HepG2 (cell line): ENCODE data around the gene FRMD8. TPM values are rescaled to one million over a fixed set of nuclear protein-coding genes. Genes with fewer than 3 reads are reported as not detected.

ENCODE experiments used
- FOSL2 ChIP-seq: sonication (generic); formaldehyde crosslinking; IDR thresholded peaks from 2 replicates; pipeline ENCODE4 v1.4.0; 2020; ENCODE audit warnings: missing genetic modification reagents
- HNF4G ChIP-seq, 2 experiments: sonication (generic) in 1 of 2; formaldehyde crosslinking in 1 of 2; IDR thresholded peaks; 2 replicates each; pipeline versions ENCODE4 v1.4.0 to v1.6.1; 2011 to 2020; ENCODE audit warnings: borderline replicate concordance in 2 of 2, low read depth in 2 of 2, mild to moderate bottlenecking in 2 of 2, low read length in 1 of 2, missing genetic modification reagents in 1 of 2, moderate library complexity in 1 of 2
- MTF2 ChIP-seq: sonication (generic); formaldehyde crosslinking; IDR thresholded peaks from 2 replicates; pipeline ENCODE4 v1.5.0; 2020; ENCODE audit warnings: missing genetic modification reagents, borderline replicate concordance
- MZF1 ChIP-seq: sonication (generic); formaldehyde crosslinking; IDR thresholded peaks from 2 replicates; pipeline ENCODE4 v1.8.1; 2023; ENCODE audit warnings: mild to moderate bottlenecking, missing genetic modification reagents, borderline replicate concordance
- NPAS2 ChIP-seq: sonication (generic); formaldehyde crosslinking; IDR thresholded peaks from 2 replicates; pipeline ENCODE4 v1.8.0; 2022; ENCODE audit warnings: mild to moderate bottlenecking, missing genetic modification reagents, borderline replicate concordance
- POLR2AphosphoS2 ChIP-seq: IDR thresholded peaks from 2 replicates; pipeline ENCODE4 v1.6.1; 2011; ENCODE audit warnings: low read depth, low read length, improper control_type of control experiment
- RXRB ChIP-seq: IDR thresholded peaks from 2 replicates; pipeline ENCODE4 v1.6.1; 2016; ENCODE audit warnings: borderline replicate concordance, missing genetic modification reagents, missing compliant biosample characterization
- SETDB1 ChIP-seq: sonication (generic); formaldehyde crosslinking; IDR thresholded peaks from 2 replicates; pipeline ENCODE4 v1.5.1; 2020; ENCODE audit warnings: missing genetic modification reagents, mild to moderate bottlenecking, borderline replicate concordance
- SP2 ChIP-seq: sonication (generic); formaldehyde crosslinking; IDR thresholded peaks from 2 replicates; pipeline ENCODE4 v1.5.1; 2020; ENCODE audit warnings: mild to moderate bottlenecking, missing genetic modification reagents
- ZFAT ChIP-seq: sonication (generic); formaldehyde crosslinking; conservative IDR thresholded peaks from 2 replicates; pipeline ENCODE4 v1.8.1; 2023; ENCODE audit warnings: missing genetic modification reagents, inconsistent platforms
- ZNF138 ChIP-seq: sonication (generic); formaldehyde crosslinking; IDR thresholded peaks from 2 replicates; pipeline ENCODE4 v1.5.0; 2020; ENCODE audit warnings: mild to moderate bottlenecking, low read depth, missing genetic modification reagents
- ZNF274 ChIP-seq: sonication (generic); formaldehyde crosslinking; IDR thresholded peaks from 2 replicates; pipeline ENCODE4 v1.5.1; 2020; ENCODE audit warnings: mild to moderate bottlenecking, missing genetic modification reagents
- ZNF629 ChIP-seq: sonication (generic); formaldehyde crosslinking; conservative IDR thresholded peaks from 2 replicates; pipeline ENCODE4 v1.5.0; 2020; ENCODE audit warnings: missing genetic modification reagents
- ZNF672 ChIP-seq: sonication (generic); formaldehyde crosslinking; IDR thresholded peaks from 2 replicates; pipeline ENCODE4 v1.8.1; 2022; ENCODE audit warnings: missing genetic modification reagents
- ZNF678 ChIP-seq: sonication (generic); formaldehyde crosslinking; IDR thresholded peaks from 2 replicates; pipeline ENCODE4 v1.4.0; 2020; ENCODE audit warnings: mild to moderate bottlenecking, missing genetic modification reagents
- ZNF768 ChIP-seq: sonication (generic); formaldehyde crosslinking; IDR thresholded peaks from 2 replicates; pipeline ENCODE4 v1.4.0; 2020; ENCODE audit warnings: missing genetic modification reagents
- ZSCAN31 ChIP-seq: sonication (generic); formaldehyde crosslinking; IDR thresholded peaks from 2 replicates; pipeline ENCODE4 v1.5.0; 2020; ENCODE audit warnings: low read depth, mild to moderate bottlenecking, missing genetic modification reagents
- polyA plus RNA-seq, 8 experiments: library from polyadenylated mRNA; depleted of rRNA in 3 of 8; stranded (reverse) in 7 of 8; unstranded in 1 of 8; fragments of >200 nt; fragmentation: Illumina TruSeq in 4 of 8; extraction: Trizol in 4 of 8; gene quantifications; 2 replicates each; pipeline versions ENCODE4 v1.2.1 to v1.2.3, GENCODE V29; 2011 to 2016; ENCODE audit warnings: low read depth in 4 of 8, missing spikeins in 1 of 8, mixed read lengths in 1 of 8; ENCODE audit not compliant: insufficient read depth in 1 of 8
- total RNA-seq, 5 experiments: library from RNA; depleted of rRNA; stranded (reverse); fragments of >200 nt; fragmentation: Illumina TruSeq; extraction: Trizol; gene quantifications; 2 replicates each; pipeline ENCODE4 v1.2.3, GENCODE V29; 2016; ENCODE audit warnings: low read depth in 1 of 5
- TF ChIP-seq, protein P1 (sequence below): IDR thresholded peaks from 2 replicates; pipeline ENCODE4 v1.4.0; 2020; ENCODE audit warnings: mild to moderate bottlenecking, missing genetic modification reagents
- TF ChIP-seq, protein P2 (sequence below): sonication (generic); formaldehyde crosslinking; IDR thresholded peaks from 2 replicates; pipeline ENCODE4 v1.4.0; 2020; ENCODE audit warnings: mild to moderate bottlenecking, missing genetic modification reagents
- TF ChIP-seq, protein P3 (sequence below): sonication (generic); formaldehyde crosslinking; IDR thresholded peaks from 2 replicates; pipeline ENCODE4 v1.4.0; 2020; ENCODE audit warnings: missing genetic modification reagents, borderline replicate concordance
- TF ChIP-seq, protein P4 (sequence below): sonication (generic); formaldehyde crosslinking; conservative IDR thresholded peaks from 2 replicates; pipeline ENCODE4 v1.4.0; 2020; ENCODE audit warnings: missing genetic modification reagents
- TF ChIP-seq, protein P5 (sequence below): sonication (generic); formaldehyde crosslinking; IDR thresholded peaks from 2 replicates; pipeline ENCODE4 v1.5.1; 2020; ENCODE audit warnings: mild to moderate bottlenecking, missing genetic modification reagents, moderate library complexity

The FRMD8 gene
- total and polyA plus RNA-seq, 2 of the 13 experiments (the other 11 are each of a cell fraction or from before 2014, with no cell fraction given): 5.8 to 20.6 TPM

DNA sequence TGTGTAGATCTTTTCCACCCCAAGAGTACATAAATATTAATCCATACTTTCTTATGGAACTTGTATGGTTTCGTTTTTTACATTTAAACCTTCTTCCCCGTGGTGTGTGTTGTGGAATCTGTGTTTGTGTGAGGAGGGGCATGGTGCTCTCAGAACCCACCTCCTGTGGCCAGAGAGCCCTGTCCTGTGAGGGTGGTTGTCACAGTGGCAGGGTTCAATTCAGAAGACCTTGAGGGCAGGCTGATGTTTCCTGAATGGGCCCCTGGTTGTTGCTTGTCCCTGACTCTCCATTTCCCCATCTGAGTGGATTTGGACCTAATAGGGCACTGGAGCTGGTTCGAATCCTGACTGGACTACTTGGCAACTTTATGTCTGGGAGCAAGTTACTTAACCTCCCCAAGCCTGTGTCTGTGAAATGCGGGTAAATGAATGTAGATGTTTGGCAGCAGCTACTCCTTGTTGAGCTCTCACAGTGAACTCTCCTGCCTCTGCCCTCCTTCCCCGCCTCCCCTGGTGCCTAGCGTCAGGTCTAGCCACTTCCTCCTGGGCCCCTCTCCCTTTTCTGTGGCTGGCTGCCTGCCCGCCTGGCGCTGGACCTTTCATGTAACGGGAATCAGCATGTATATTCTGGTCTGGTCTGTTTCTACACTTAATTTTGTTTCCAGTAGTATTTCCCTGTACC is 43.4 kb downstream of the FRMD8 start (continued):
- TF ChIP-seq, protein P1, sequence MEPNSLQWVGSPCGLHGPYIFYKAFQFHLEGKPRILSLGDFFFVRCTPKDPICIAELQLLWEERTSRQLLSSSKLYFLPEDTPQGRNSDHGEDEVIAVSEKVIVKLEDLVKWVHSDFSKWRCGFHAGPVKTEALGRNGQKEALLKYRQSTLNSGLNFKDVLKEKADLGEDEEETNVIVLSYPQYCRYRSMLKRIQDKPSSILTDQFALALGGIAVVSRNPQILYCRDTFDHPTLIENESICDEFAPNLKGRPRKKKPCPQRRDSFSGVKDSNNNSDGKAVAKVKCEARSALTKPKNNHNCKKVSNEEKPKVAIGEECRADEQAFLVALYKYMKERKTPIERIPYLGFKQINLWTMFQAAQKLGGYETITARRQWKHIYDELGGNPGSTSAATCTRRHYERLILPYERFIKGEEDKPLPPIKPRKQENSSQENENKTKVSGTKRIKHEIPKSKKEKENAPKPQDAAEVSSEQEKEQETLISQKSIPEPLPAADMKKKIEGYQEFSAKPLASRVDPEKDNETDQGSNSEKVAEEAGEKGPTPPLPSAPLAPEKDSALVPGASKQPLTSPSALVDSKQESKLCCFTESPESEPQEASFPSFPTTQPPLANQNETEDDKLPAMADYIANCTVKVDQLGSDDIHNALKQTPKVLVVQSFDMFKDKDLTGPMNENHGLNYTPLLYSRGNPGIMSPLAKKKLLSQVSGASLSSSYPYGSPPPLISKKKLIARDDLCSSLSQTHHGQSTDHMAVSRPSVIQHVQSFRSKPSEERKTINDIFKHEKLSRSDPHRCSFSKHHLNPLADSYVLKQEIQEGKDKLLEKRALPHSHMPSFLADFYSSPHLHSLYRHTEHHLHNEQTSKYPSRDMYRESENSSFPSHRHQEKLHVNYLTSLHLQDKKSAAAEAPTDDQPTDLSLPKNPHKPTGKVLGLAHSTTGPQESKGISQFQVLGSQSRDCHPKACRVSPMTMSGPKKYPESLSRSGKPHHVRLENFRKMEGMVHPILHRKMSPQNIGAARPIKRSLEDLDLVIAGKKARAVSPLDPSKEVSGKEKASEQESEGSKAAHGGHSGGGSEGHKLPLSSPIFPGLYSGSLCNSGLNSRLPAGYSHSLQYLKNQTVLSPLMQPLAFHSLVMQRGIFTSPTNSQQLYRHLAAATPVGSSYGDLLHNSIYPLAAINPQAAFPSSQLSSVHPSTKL (CRISPR knock-in tag): no peak
- TF ChIP-seq, protein P2, sequence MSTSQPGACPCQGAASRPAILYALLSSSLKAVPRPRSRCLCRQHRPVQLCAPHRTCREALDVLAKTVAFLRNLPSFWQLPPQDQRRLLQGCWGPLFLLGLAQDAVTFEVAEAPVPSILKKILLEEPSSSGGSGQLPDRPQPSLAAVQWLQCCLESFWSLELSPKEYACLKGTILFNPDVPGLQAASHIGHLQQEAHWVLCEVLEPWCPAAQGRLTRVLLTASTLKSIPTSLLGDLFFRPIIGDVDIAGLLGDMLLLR (CRISPR knock-in tag): no peak
- no peak for TF ChIP-seq MZF1 (CRISPR knock-in tag)
- TF ChIP-seq, protein P3, sequence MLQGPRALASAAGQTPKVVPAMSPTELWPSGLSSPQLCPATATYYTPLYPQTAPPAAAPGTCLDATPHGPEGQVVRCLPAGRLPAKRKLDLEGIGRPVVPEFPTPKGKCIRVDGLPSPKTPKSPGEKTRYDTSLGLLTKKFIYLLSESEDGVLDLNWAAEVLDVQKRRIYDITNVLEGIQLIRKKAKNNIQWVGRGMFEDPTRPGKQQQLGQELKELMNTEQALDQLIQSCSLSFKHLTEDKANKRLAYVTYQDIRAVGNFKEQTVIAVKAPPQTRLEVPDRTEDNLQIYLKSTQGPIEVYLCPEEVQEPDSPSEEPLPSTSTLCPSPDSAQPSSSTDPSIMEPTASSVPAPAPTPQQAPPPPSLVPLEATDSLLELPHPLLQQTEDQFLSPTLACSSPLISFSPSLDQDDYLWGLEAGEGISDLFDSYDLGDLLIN (CRISPR knock-in tag): no peak
- TF ChIP-seq NPAS2 (CRISPR knock-in tag): no peak
- no peak for TF ChIP-seq RXRB
- no peak for TF ChIP-seq ZNF672 (CRISPR knock-in tag)
- TF ChIP-seq SP2: no peak
- peak; percentile 90 for TF ChIP-seq POLR2AphosphoS2
- no peak for TF ChIP-seq SETDB1
- TF ChIP-seq MTF2 (CRISPR knock-in tag): no peak
- TF ChIP-seq HNF4G (IDR thresholded peaks at IDR 0.05; ENCODE audit: borderline replicate concordance, low read depth, low read length): no peak
- TF ChIP-seq HNF4G (CRISPR knock-in tag; IDR thresholded peaks at IDR 0.05; ENCODE audit: borderline replicate concordance, low read depth): no peak
- TF ChIP-seq, protein P4, sequence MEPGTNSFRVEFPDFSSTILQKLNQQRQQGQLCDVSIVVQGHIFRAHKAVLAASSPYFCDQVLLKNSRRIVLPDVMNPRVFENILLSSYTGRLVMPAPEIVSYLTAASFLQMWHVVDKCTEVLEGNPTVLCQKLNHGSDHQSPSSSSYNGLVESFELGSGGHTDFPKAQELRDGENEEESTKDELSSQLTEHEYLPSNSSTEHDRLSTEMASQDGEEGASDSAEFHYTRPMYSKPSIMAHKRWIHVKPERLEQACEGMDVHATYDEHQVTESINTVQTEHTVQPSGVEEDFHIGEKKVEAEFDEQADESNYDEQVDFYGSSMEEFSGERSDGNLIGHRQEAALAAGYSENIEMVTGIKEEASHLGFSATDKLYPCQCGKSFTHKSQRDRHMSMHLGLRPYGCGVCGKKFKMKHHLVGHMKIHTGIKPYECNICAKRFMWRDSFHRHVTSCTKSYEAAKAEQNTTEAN: no peak
- 0 out of 2 replicates have a peak, but pooled peaks have one; percentile 16 for TF ChIP-seq ZNF768 (CRISPR knock-in tag)
- TF ChIP-seq, protein P5, sequence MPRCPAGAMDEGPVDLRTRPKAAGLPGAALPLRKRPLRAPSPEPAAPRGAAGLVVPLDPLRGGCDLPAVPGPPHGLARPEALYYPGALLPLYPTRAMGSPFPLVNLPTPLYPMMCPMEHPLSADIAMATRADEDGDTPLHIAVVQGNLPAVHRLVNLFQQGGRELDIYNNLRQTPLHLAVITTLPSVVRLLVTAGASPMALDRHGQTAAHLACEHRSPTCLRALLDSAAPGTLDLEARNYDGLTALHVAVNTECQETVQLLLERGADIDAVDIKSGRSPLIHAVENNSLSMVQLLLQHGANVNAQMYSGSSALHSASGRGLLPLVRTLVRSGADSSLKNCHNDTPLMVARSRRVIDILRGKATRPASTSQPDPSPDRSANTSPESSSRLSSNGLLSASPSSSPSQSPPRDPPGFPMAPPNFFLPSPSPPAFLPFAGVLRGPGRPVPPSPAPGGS (CRISPR knock-in tag): no peak
- no peak for TF ChIP-seq ZFAT
- no peak for TF ChIP-seq ZNF274 (CRISPR knock-in tag)
- no peak for TF ChIP-seq ZNF678 (CRISPR knock-in tag)
- no peak for TF ChIP-seq ZNF138
- TF ChIP-seq ZSCAN31: no peak
- TF ChIP-seq ZNF629 (CRISPR knock-in tag): no peak
- TF ChIP-seq FOSL2 (CRISPR knock-in tag): no peak
